GM18502 (cell line): ENCODE measurements around the gene CXCL14.
"Not testable (repeated sequence)": the region's sequence is repeated elsewhere in the genome, so short reads cannot be mapped to it uniquely, and the experiment has no call there.

Source experiments
- ATAC-seq: cut with Tn5 transposase; IDR thresholded peaks from one replicate; pipeline ENCODE4 v1.9.1; 2021; ENCODE audit warnings: mild to moderate bottlenecking; ENCODE audit not compliant: unreplicated experiment, poor library complexity

The CXCL14 gene

DNA sequence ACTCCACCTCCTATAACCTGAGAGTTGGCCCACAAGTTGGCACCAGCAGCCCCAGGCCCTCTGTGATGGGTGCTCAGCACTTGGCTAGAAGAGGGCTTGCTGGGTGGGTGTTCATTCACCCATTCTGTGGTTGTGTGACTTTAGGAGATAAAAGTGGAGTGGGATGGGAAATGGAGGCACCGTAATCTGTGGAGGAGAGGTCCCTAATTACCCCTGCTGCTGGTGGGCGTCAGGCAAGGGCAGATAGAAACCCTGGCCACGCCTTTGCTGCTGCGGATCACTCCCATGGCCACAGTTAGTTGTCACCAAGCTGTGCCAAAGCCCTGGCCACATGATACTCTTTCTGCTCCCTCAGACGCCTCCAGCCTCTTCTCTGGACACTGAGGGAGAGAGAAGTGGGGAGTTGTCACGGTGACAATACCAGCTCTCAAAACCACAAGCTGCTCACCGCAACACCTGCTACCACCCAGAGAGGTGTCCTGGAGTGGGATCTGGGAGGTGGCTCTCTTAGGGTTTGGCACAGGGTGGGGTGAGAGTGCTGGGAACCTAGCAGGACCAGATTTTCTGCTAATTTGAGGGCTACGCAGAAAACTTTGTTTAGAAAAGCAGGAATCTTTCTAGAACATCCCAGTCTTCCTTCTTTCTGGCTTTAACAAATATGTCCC lies 31.1 kb downstream of the CXCL14 start:
- ATAC-seq: no peak

DNA sequence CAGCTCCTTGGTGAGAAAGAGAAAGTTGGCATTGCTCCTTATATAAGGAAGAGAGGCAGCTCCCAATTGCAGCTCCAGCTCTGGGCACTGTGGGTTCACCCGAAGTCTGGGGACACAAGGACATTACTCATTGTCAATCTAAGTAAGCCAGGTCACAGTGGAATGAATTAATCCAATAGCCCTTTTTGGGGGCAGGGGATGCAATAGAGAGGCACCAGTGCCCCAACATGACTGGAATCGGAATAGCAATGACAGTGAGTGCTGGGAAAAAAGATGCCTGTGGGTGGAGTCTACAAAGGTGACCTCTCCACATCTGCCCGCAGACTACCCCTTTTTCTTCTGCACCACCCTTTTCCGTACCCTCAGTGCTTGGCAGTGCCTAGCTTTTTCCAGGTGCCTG lies 31.9 kb downstream of the CXCL14 start:
- ATAC-seq: no peak

DNA sequence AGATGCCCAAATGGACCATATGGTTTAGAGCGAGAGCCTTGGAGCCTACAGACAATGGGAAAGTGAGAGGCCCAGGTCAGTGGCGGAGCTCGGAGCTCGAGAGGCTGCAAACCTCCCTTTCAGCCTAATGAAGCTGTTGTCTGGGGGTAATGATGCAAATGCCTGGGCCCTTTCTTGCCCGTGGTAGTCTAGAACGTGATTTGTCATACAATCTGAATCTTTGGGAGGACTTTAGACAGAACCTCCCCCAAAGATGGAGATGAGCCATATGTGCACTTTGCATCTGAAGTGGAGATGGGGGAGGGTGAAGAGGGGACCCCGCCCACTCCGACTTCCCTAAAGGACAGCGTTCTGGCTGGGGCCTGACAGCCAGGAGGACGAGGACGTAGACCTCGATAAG lies 32.7 kb downstream of the CXCL14 start:
- ATAC-seq: no peak

DNA sequence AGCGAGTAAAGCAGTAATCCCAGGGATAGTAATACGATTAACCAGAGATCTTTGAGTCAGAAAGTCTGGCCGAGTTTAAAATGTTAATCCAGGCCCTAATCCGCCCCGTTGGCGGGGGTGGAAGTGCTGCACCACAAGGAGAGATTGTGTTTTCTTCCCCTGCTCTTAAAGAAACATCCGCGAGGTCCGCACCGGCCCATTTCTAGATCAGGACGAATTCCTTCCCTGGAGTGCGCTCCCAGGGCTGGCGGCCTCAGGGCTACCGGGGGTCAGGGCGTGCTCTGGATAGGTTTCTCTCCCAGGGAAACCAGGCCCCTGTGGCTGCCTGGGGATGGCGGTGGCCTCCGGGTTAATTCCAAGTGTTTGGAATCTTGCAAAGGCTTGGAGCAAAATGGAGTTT lies 33.7 kb downstream of the CXCL14 start:
- no peak for ATAC-seq

DNA sequence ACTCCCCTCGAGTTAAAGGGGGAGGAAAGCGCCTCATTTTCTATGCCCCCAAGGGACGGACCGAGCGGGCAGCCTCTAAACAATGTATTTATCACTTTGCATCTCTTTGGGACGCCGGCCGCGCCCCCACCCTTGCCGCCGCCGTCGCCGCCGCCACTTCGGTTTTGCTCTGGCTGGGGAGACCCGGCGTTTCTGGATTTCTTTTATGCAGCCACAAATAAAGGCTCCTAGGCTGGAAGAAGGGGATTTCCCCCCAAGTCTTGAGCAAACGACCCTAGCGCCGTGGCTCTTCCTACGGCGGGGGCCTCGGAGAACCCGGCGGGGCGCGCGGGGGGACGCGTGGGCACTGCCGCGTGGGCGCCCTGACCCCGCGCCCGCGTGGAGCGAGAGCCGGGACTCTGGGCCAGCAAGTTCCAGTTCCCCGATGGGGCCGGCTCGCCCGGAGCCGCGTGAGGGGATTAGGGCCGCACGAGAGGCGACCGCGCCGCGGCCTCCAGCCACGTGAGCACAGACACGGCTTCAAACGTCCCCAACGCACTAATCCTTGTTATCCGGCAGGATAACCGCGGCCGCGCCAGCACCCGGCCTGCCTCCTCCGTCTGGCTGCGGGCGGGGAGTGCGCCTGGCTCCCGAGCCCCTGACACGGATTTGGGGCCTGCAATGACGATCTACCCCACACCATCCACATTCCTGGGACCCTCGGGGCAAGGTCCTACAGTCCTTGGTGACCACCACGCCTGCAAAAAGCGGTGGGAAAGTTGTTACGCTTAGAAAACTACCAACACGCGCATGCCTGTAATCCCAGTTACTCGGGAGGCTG lies 35.1 kb downstream of the CXCL14 start:
- ATAC-seq: no peak

DNA sequence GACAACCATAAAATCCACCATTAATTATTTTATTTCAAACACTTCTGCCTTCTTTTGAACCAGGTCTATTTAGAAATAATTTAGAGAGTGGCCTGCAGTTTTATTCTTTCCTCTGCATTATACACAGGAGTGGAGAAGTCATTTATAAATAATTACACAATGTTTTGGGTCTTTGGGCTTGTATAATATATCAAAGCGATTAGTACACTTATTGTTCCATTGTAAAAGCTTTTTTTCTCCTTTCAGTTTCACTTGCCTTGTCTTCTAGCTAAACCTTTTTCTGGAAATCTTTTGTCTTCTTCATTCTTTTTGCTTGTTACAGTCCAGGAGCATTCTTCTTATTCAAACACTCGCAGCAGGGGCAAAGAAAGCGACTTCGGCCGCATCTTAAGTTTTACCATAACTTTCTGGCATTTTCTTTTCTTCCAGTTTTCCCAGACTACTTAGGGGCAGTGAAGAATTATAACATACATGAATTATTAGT lies 35.7 kb downstream of the CXCL14 start:
- no peak for ATAC-seq

DNA sequence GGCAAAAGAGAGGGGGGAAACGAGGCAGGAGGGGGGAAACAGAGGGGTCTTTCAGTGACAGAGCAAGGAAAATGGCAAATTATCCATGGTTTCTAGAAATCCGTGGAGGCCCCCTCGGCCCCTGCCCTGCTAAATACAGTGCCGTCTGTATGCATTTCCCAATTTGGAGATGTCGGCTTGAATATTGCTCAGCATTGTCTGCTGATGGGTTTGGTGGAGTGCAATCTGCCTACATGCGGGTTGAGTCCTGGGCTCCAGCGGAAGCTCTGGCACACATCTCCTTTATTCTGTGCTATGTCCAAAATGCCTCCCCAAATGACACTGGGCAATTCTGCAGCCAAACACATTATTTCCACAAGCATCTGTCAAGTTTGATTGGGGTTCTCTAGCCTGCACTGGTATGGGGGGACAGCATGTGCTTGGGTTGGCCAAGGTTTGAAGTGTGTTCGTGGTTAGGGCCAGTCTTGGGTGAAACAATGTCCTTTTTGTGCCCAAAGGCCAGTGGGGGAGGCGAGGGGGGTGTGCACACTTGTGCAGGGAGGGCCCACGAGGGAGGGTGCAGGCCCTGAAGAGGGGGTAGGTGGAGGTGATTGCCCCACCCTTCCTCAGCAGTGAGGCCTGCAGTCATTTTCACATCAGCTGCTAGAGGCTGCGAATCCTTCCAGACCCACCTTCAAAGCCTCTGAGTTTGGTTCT lies 36.8 kb downstream of the CXCL14 start:
- no peak for ATAC-seq

DNA sequence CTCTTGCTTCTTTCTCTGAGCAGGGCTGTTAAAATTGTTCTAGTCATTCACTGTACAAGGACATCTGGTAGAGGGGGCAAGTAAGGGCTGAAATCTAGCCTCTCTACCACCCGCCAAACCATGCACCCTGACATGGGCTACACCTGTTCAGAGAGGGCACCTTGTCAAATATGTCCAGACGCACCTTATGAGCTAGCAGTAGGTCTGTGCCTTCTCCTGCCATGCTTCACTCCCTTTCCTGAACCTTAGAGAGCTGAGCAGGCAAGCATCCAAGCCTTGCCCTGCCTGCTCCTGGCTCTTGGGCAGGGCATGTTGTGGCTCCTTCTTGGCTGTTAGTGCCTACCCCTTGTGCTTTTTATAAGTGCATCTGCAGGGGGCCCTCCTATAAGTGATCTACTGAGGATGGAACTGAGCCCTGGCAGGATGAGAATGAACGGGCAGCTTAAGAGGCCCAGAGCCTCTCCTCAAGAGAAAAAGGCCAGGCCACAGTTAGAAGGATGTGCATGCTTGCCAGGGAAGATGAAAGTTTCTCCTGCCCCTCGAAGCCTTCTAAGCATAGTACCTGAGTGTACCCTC lies 39.3 kb downstream of the CXCL14 start:
- no peak for ATAC-seq

DNA sequence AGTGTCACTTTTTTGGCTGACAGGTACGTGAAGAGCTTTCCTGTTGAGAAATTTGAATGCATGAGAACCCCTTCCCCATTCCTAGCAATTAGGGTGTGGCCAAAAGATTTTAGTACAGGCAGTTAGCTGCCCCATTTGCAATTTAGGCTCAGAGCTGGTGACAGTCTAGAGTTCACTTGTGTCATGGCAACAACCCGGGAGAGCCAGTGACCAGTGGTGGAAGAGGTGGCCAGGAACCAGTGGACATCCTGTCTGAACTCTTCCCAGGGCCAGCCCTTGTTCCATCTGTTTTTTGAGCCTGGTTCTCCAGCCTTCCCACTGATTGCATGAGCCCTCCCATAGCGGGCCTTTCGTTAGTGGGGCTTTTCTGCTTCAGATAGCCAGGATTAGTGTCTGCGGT lies 40.5 kb downstream of the CXCL14 start:
- ATAC-seq: no peak

DNA sequence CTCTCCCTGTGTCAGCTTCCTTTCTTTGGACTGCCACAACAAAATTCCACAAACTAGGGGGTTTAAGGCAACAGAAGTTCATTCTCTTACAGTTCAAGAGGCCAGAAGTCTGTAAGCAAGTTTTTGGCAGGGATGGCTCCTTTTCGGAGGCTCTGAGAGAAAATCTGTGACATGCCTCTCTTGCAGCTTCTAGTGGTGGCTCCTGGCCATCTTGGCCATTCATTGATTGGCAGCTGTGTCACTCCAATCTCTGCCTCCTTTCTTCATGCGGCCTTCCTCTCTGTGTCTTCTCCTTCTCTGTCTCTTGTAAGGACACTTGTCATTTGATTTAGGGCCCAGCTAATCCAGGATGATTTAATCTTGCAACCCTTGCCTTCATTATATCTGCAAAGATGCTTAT lies 41.0 kb downstream of the CXCL14 start:
- no peak for ATAC-seq

DNA sequence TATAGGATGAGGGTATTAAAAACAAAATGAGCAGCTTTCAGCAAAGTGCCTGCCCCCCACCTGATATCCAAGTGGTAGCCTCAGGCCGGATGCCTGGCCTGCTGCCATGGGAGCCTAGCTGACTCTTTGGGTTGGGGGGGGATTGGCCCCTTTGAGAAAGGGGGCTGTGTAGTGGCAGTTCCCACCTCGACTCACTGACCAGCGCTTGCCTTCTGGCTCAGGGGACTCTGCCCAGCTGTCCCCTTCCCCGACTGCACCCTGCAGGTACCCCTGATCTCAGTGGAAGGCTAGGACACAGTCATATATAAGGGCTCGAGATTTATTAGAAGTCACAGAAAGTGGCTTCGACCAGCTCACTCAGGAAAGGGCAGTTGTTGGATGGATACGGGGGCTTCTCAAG lies 41.5 kb downstream of the CXCL14 start:
- ATAC-seq: no peak

DNA sequence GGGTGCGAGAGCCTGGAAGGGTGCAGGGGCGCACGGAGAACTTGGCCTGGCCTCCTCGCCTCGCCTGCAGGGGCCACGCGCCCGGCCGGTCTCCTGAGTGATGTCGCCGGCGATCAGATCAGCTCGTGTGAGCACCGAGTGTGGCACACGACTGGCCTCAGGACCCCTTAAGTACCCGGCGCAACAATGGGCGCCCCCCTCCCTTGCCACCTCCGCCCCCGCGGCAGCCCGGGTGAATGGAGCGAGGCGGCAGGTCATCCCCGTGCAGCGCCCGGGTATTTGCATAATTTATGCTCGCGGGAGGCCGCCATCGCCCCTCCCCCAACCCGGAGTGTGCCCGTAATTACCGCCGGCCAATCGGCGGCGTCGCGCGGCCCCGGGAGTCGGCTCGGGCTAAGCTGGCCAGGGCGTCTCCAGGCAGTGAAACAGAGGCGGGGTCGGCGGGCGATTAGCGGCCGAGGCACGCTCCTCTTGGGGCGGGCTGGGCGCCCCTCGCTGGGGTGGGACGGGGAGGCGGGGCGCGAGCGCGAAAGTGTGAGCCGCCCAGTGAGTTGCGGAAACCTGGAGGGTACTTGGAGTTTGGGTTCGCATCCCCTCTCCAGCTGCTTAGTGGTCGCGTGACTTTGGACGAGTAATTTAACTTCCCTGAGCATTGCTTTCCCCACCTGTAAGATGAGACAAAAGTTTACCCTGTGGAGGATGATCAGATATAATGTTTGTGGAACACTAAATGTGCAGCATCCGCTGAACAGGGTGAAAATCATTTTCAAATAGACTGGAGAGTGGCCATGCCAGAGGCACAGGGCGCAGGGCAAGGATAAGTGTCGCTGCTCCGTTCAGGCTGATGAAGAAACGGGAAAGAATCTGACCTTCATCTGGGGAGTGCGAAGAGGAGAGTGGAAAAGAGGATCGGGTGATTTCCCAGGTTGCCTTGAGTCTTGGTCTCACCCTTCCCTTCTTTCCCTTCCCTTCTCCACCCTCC lies 42.7 kb downstream of the CXCL14 start, which contains the start of gene NEUROG1:
Gene NEUROG1, minus strand, starts transcription at position 145 of the 982 bp plus-strand sequence. CDS start 274 bp downstream, outside the sequence.
- ATAC-seq: no peak

DNA sequence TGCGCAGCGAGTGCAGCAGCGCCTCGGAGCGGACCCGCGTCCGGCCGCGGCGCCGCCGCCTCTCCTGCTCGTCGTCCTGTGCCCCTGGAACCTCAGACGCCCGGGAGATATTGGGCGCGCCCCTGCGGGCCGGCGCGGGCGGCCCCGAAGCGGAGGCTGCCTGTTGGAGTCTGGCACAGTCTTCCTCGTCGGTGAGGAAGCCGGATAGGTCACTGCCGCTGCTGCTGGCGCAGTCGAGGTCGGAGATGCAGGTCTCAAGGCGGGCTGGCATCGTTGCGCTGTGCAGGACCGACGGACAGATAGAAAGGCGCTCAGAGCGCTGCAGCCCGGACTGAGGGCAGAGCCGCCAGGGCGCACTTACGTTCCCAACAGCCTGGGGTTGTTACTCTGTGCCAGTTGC lies 43.4 kb downstream of the CXCL14 start:
- ATAC-seq: no peak

DNA sequence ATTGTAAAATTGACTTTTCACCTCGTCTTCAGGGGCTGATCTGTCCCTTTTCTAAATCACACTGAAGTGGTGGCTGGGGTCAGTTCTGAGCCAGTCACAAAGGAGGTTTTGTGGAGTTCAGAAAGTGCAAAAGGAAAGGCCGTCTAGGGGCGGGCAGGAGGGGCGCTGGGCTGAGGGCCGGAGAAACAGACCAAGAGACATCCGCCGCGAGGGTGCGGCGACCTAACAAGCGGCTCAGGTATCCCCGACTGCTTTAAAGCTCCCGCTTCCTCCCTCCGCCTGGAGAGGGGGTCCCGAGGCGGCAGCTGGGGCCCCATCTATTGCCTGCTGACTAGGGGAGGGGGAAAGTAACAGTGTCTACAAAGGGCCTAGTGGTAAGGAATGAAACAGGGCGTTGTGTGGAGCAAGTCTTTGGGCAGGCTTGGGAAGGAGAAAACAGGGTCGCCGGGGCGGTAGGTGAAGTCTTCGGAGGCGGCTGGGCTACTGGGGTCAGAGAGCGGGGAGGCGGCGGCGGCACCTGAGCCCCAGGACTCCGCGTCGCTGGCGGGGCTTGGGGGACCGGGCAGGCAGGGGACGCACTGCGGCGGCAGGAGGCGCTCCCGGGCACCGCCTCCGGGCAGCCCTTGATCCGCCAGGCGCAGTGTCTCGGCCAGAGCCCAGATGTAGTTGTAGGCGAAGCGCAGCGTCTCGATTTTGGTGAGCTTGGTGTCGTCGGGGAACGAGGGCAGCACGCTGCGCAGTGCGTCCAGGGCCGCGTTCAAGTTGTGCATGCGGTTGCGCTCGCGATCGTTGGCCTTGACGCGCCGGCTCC lies 44.0 kb downstream of the CXCL14 start:
- no peak for ATAC-seq

DNA sequence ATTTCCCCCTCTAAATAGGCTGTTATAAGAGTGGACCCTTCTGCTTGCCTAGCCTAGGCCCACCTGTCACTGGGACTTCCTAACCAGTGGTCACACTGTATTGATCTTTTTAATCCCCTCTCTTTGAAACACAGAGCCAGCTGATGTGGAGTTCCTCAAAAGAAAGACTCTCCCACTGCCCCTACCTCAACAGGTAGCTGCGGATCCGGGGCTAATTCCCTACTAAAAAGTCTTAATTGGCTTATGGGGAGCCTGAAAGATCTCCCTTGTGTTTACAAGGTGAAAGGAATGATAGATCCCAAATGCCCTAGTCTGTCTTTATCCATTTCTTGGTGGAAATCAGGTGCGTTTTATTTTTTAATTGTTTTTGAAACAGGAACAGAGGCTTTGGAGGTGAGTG lies 45.0 kb downstream of the CXCL14 start:
- ATAC-seq: no peak

DNA sequence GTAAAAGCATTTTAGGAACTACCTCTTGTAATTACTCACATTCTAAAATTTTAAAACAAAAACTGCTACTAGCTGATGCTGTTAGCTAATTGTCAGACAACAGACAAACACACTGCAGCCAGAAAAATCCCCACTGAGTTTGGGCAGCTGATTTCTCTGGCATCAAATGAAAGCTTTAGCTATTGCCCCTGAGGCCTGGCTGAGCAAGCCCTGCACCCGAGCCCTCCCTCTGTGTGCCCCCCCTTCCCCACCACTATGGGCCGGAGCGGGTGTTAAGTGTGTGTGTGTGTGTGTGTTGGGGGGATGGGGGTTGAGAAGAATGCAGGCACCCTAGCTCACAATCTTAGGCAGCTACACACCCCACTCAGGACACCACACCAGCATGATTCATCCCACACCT lies 45.5 kb downstream of the CXCL14 start:
- ATAC-seq: no peak

DNA sequence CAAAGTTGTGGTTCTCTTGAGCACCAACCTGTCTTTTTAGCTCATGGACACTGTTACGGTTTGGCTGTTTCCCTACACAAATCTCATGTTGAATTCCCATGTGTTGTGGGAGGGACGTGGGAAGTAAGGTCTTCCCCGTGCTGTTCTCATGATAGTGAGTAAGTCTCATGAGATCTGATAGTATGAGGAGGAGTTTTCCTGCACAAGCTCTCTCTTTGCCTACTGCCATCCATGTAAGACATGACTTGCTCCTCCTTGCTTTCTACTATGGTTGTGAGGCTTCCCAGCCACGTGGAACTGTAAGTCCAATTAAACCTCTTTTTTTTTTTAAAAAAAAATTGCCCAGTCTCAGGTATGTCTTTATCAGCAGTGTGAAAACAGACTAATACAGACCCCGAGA lies 49.2 kb downstream of the CXCL14 start:
- not testable (repeated sequence) for ATAC-seq

DNA sequence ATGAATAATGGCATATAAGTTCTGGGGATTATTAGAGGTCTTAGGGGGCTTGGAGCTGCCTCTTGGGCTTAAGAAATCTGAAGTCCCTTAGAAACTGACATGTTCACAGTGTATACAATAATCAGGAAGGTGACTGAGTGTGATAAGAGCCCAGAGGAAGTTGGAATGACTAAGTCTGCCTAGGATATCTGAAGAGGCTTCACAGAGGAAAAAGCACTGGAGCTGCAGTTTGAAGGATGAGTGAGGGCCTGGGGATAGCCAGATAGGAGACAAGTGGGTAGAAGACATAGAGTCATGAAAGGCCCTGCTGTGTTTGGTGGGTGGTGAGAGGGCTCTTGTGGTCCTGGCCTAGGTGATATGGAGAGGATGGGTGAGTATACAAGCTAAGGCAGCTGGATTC lies 51.9 kb downstream of the CXCL14 start:
- no peak for ATAC-seq

DNA sequence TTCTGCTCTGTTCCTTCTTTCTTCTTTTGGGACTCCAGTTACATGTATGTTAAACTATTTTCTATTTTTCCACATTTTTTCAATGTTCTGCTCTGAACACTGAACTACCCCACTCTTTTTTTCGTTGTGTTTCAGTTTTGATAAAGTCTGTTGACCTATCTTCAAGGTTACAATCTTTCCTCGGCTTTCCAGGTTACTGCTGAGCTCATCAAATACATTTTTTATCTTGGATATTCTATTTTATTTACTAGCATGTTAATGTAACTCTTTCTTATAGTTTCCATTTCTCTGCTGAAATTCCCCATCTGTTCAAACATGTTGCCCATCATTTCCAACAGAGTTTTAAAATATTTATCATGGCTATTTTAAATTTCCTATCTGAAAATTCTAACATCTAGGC lies 56.8 kb downstream of the CXCL14 start:
- no peak for ATAC-seq
